ENCODE data around the gene DZIP3.

- TF ChIP-seq CTCF (IDR thresholded peaks at IDR 0.05; ENCODE audit: insufficient read depth, low read length, poor library complexity, severe bottlenecking) (no peak), EZH2phosphoT487 (conservative IDR thresholded peaks at IDR 0.05; ENCODE audit: low read length) (no peak)
Measured at GRCh38 chr3:108672701-108673100, 83.2 kb downstream of the DZIP3 start.
